Bronchial smooth muscle cell (primary cell): ENCODE results near the gene ARHGAP18. TPM values are rescaled to one million over a fixed set of nuclear protein-coding genes. Genes with fewer than 3 reads are reported as not detected.

ENCODE experiments used
- total RNA-seq: library from RNA; depleted of rRNA; stranded (reverse); fragments of >200 nt; gene quantifications from 2 replicates; pipeline ENCODE4 v1.2.1, GENCODE V29; 2014

Gene ARHGAP18, protein sequence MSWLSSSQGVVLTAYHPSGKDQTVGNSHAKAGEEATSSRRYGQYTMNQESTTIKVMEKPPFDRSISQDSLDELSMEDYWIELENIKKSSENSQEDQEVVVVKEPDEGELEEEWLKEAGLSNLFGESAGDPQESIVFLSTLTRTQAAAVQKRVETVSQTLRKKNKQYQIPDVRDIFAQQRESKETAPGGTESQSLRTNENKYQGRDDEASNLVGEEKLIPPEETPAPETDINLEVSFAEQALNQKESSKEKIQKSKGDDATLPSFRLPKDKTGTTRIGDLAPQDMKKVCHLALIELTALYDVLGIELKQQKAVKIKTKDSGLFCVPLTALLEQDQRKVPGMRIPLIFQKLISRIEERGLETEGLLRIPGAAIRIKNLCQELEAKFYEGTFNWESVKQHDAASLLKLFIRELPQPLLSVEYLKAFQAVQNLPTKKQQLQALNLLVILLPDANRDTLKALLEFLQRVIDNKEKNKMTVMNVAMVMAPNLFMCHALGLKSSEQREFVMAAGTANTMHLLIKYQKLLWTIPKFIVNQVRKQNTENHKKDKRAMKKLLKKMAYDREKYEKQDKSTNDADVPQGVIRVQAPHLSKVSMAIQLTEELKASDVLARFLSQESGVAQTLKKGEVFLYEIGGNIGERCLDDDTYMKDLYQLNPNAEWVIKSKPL
- 7.2 and 20.2 TPM in 2 replicates for total RNA-seq

DNA sequence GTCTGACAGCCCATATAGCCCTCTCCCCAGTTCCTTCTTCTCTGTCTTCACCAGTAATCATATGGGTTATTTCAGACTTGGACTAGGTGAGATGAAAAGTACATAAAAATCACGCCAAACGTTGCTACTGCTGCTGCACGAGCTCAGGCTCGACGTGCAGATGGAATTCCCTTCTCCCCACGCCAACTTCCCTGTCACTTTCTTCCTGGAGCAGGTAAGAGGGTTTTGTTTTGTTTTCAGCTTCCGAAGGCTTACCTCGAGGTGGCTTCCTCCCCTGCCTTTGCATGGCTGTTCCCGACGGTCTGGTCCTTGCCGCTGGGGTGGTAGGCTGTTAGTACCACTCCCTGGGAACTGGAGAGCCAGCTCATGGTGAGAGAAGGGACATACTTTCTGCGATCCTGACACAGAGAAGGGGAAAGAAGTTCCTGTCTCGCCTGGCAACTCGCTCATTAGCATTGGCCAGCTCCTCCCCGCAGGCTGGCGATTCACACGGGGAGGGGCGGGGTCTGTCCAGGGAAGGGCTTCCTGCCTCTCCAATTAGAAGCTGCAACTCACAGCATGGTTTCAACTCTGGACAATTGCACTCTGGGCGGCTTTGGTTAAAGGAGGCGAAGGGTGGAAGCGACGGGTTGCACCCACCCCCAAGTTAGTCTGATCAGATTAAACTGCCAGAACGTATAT is at the start of gene ARHGAP18:
Gene ARHGAP18 (minus strand): TSS at position 409 of the 681 bp plus-strand sequence. CDS start 41 bp downstream, at position 368.

Other genes starting within 250 kb of the ARHGAP18 start
- 0.47 and 0.52 TPM in 2 replicates for gene TMEM244, start 151.1 kb upstream of the ARHGAP18 start, total RNA-seq